Dermis microvascular lymphatic vessel endothelial cell (primary cell): ENCODE data around the gene THAP4. TPM values are rescaled to one million over a fixed set of nuclear protein-coding genes. Genes with fewer than 3 reads are reported as not detected.

Experiments
- total RNA-seq: library from RNA; depleted of rRNA; stranded (reverse); fragments of >200 nt; gene quantifications from 2 replicates; pipeline ENCODE4 v1.2.1, GENCODE V29; 2014

Gene THAP4
- total RNA-seq, 1 donor from 2014 or later, result 36.5 TPM

Other genes with a start within 250 kb of the THAP4 start
- 276 and 296 TPM in 2 replicates for gene STK25, start 128.6 kb downstream of the THAP4 start, total RNA-seq
- 32.0 and 71.7 TPM in 2 replicates for gene BOK, start 78.4 kb downstream of the THAP4 start, total RNA-seq
- 32.6 and 74.8 TPM in 2 replicates for gene ATG4B, start 535 bp upstream of the THAP4 start, total RNA-seq
- gene DTYMK, start 49.7 kb upstream of the THAP4 start, total RNA-seq, result 30.0 and 45.7 TPM in 2 replicates
- gene ING5, start 64.9 kb upstream of the THAP4 start, total RNA-seq, result 16.7 and 27.4 TPM in 2 replicates
- gene D2HGDH, start 97.5 kb upstream of the THAP4 start, total RNA-seq, result 10.9 and 15.0 TPM in 2 replicates
- gene GAL3ST2, start 139.7 kb upstream of the THAP4 start, total RNA-seq, result not detected in 2 replicates
- gene NEU4, start 172.0 kb upstream of the THAP4 start, total RNA-seq, result 0.13 TPM in 1 of 2 replicates, not detected in the other
- under 0.01 TPM in 1 of 2 replicates, not detected in the other for gene PDCD1, start 221.7 kb upstream of the THAP4 start, total RNA-seq
- gene RTP5, start 232.6 kb upstream of the THAP4 start, total RNA-seq, result not detected in 2 replicates